NCI-H226 (cell line): Measurements from ENCODE around the gene SLC19A2.

Experiments
- DNase-seq: peaks from one replicate; pipeline ENCODE4 v3.0.0-alpha.2; 2015

The SLC19A2 gene

GRCh38 chr1:169474302-169474995, 11.3 kb downstream of the SLC19A2 start:
- no peak for DNase-seq

DNA sequence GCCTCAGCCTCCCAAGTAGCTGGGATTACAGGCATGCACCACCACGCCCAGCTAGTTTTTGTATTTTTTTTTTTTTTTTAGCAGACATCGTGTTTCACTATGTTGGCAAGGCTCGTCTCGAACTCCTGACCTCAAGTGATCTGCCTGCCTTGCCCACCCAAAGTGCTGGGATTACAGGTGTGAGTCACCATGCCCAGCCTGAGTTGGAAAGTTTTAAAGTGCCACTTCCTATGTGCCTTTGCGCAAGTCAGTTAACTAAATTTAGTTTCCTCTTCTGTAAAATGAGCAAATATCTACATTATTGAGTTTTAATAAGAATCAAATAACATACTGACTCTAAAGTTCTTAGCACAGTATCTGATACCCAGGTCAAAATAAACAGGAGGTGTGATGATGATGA, 12.4 kb downstream of the SLC19A2 start:
- no peak for DNase-seq

GRCh38 chr1:169472738-169473137, 13.0 kb downstream of the SLC19A2 start:
- DNase-seq = no peak

DNA sequence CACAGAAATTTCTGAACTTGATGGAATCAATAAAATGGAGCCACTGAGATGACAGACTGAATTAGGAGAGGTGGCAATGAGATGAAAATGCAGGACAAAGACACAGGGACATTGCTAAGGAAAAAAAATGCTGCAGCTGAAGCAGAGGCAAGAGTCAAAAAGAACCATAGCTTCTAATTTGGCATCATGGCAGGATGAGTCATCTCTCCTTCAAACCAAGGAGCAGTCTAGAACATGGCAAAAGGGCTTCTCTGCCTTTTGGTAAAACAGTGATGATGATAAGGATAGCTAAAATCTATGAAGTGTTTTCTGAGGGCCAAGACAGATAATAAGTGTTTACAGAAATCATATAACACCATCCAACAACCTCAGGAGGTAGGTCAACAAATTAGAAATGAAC, 16.8 kb downstream of the SLC19A2 start:
- DNase-seq = no peak

- DNase-seq = no peak
These were observed 19.2 kb downstream of the SLC19A2 start for GRCh38 chr1:169466259-169467230.

DNA sequence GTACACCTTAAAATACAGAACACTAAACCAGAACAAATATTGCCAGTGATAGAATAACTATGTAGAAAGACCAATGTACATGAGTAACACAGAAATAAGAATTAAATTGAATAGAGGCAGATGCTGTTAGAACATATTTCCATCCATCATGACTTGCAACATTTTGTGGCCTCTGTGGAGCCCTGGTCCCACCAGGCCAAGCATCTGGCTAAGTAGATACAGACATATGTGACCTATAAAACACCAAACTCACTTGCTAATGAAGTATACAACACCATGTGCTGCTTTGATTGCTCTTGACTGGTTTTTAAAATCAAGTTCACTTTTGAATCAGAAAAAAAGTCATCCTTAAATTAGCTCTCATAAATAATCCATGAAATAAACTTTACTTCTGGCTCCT, 20.5 kb downstream of the SLC19A2 start:
- DNase-seq = no peak

GRCh38 chr1:169462385-169462784, 23.4 kb downstream of the SLC19A2 start:
- DNase-seq = no peak

DNA sequence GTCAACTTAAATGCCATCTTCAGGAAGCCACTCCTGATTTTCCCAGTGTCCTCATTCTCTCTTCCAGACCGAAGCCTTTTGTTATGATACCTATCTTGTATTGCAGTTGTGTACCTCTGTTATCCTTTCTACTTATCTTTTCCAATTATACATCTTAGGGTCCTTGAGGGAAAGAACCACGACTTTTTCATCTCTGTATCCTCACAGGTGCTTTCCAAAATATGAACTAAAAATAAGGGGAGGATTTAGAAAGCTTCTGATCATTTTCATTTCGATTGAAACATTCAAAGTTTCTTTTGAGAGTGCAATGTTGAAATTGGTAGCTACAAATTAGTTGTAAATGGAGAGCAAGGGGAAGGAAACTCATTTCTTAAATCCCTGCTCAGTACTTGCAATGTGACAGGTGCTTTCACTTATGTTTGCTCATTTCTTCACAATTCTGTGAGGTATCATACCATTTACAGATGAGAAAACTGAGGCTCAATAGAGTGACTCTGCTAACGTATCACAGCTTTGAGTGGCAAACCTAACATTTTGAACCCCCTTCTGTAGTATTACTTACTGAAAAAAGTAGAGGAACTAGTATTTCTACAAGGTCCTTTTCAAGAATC, 24.2 kb downstream of the SLC19A2 start:
- DNase-seq = no peak

DNA sequence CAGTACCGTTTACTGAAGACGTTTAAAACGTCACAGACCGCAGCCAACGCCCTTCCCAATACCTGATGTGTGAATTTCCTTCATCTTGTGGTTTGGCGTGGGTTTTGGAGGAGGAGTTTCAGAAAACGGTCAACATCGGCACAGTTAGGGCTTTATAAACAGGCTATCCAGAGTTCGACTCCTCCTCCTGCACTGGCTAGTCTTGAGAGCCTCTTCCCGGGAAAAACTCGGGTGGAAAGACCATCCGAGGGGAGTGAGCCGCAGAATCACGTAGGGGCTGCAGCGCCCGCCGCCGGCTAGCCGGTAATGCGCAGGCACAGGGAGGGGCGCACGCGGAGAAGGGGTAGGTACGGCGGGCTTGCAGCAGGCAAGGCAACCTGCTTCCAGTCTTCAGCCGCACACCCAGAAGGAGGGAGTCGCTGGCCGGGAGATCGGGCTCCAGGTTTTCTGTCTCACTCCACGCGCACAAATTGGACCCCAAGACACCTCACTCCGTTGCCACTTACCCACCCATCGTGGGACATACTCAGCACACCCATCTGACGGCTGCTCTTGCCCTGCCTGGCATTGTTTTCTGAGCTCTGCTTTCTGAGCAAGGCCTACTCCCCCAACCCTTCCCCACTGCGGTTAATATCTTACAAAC, 25.4 kb downstream of the SLC19A2 start:
- no peak for DNase-seq

GRCh38 chr1:169457443-169457842, 28.3 kb downstream of the SLC19A2 start:
- no peak for DNase-seq

DNA sequence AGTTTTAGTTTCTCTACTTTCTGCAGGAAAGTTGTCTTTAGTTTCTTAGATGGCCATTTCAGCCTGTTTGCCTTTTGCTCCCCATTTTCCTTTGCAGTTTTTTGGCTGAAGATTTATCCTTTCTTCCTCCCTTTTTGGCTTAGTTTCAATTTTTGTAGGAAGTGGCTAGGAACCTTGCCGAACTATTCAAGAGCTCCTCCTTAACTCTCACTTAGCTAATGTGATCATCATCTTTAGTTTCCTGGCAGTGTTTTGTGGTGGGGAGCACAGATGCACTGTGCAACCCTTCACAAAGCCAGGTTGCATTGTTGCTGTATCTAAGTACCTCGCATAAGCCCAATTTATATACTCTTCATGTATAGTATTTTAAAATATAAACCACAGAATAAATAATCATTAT, 29.7 kb downstream of the SLC19A2 start:
- no peak for DNase-seq

GRCh38 chr1:169452921-169453320, 32.8 kb downstream of the SLC19A2 start:
- no peak for DNase-seq

DNA sequence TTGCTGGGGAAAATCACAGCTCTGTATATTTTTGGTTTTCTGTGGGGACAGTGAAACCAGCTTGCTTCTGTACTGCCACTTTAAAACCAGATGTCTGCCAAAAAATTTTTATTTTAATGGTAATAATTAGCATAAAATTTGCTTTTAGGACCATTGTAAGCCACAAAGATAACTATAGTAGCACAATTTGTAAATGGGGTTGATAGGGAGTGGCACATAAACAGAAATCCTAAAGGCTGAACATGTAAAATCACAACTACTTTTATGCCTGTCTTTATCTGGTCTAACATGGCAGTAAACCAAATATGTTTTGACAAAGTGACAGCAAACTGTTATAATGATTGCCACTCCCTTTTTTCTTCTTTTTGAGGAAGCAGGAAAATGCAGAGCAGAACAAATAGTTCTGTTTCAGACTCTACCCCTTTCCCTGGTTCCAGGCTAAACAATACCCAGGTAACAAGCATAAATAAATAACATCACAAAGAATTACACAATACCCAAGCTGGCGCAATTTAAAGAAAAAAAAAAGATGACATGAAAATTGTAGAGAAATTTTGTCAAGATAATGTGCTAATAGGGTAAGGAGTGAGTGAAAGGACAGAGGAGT, 34.4 kb downstream of the SLC19A2 start:
- no peak for DNase-seq

DNA sequence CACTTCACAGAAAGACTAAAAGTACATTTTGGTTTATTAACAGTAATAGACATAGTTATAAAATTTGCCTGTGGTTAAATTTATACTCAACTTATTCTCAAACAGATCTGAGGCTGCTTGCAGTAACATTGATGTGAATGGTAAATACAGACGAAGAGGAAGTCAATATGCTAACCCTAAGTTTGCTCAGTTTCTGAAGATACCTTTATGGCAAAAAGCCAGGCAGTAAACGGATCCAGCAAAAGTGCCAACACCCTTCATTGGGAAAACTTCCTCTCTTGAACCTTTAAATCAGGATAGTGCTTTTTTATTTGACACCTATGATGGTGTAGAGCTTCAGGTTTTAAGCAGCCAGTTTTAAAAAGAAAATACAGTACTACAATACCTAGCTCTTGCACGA, 41.8 kb downstream of the SLC19A2 start:
- DNase-seq = no peak

DNA sequence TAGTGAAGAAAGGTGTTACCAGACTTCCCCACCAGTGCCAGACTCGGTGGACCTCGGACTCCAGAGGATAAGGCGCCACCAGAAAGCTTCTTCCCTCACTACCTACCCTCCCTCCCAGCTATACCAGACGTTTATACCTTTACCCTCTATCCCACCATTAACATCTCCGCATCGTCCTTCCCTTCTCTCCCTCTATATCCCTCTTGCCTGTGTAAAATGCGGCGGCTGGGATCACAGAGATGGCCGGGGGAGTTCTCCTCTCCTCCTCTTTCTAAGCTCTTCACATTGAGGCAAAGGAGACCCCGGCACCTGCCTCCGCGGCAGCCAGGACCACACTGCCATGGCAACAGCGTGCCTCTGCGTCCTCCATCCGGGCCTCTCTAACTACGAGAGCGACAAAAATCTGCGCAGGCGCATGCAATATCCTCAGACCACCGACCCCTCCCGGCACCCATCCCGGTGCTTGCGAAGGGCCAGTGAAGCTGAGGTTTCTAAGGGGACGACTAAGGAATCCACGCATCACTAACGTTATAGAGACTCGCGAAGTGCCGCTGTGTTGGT, 58.6 kb downstream of the SLC19A2 start, which contains the start of gene CCDC181:
TSS of gene CCDC181 (minus strand) at position 394 of the 561 bp plus-strand sequence. CDS start 2,547 bp downstream, outside the sequence.
- DNase-seq = no peak

DNA sequence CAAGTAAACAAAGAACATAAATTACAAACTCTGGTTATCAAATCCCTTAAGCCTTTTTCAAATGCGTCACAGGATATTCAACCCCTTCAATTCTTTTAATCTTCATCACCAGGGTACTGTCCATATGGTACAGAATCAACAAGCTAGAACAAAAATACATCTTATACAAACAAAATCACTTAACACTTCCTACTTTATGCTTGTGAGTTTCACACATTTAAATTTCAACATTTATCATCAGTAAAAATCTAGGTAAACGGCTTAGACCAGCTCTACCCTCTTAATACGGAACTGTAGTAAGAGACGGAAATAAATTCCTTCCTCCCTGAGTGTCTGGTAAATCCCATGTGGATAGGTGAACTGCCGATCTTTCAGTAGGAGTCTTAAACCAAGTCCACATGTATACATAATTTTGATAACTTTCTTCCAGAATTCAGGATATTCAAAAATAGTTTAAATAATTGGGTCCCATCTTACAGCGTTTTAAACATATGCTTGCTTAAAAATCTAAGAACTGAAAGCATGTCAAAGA, 59.5 kb downstream of the SLC19A2 start:
- no peak for DNase-seq

DNA sequence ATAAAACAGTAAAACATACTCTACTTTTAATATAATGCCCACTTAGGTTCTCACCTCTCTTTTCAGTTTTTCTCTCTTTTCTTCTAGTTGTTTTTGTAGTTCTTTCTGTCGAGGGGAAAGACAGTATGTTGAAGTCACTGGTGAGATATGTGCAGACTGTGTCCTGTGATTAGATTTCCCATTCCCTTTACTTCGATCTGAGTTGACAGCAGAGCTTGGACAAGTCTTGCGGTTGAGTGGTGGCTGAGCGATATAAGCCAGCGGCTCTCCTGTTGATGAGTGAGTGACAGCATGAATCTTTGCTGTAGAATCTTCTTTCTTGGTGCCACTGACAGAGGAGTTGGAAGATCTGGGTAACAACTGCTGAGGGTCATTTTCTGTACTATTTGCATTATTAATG, 64.4 kb downstream of the SLC19A2 start:
- DNase-seq = no peak

DNA sequence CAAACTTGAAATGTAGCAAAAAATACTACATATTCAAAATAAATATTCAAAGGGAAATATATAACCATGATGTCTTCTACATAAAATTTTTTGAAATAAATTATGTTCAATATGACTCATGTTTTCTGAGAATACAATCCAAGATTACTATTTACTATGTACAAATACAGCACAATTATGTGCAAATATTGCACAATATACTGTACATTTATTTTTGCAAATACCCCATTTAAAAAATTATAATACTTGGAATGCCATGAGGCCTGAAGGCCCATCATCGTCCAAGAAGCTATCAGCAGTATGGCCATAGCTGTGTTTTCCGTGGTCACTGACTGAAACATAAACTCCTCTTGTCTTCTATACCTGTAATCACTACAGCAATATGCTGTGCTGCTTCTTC, 70.8 kb downstream of the SLC19A2 start:
- no peak for DNase-seq
